Ureter (tissue), 1 donor: ENCODE measurements around the gene COL27A1. TPM values are rescaled to one million over a fixed set of nuclear protein-coding genes. Genes with fewer than 3 reads are reported as not detected.
"Not testable (repeated sequence)": the region's sequence is repeated elsewhere in the genome, so short reads cannot be mapped to it uniquely, and the experiment has no call there.

Source experiments
- DNase-seq: peaks from one replicate; pipeline ENCODE4 v3.0.0-alpha.2; 2020; ENCODE audit warnings: low spot score
- total RNA-seq: library from RNA; stranded (reverse); gene quantifications from one replicate; pipeline ENCODE4 v1.2.4, GENCODE V29; 2023
- donor health status: DM: yes; HTN: yes; CAD: no.

COL27A1 gene
- total RNA-seq, 1 donor from 2014 or later, result 59.2 TPM

GRCh38 chr9:114184071-114184470 lies 28.7 kb downstream of the COL27A1 start:
- DNase-seq, result no peak

GRCh38 chr9:114184866-114185265 lies 29.5 kb downstream of the COL27A1 start:
- DNase-seq, result no peak

- no peak for DNase-seq
Measured at GRCh38 chr9:114185570-114186490, 30.5 kb downstream of the COL27A1 start.

GRCh38 chr9:114186605-114187289 lies 31.4 kb downstream of the COL27A1 start:
- no peak for DNase-seq

GRCh38 chr9:114187827-114188226 lies 32.5 kb downstream of the COL27A1 start:
- DNase-seq, result no peak

GRCh38 chr9:114189823-114190562 lies 34.7 kb downstream of the COL27A1 start:
- no peak for DNase-seq

- DNase-seq, result no peak
Measured at GRCh38 chr9:114190563-114190905, 35.2 kb downstream of the COL27A1 start.

- DNase-seq, result not testable (repeated sequence)
Measured at GRCh38 chr9:114191402-114191801, 36.1 kb downstream of the COL27A1 start.

- DNase-seq, result no peak
Measured at GRCh38 chr9:114192539-114192938, 37.2 kb downstream of the COL27A1 start.

GRCh38 chr9:114193090-114193489 lies 37.8 kb downstream of the COL27A1 start:
- no peak for DNase-seq

GRCh38 chr9:114196117-114196516 lies 40.8 kb downstream of the COL27A1 start:
- DNase-seq, result no peak

- DNase-seq, result no peak
Measured at GRCh38 chr9:114196979-114197622, 41.8 kb downstream of the COL27A1 start.

GRCh38 chr9:114198249-114199040 lies 43.1 kb downstream of the COL27A1 start:
- DNase-seq, result no peak

- DNase-seq, result no peak
Measured at GRCh38 chr9:114200721-114201300, 45.5 kb downstream of the COL27A1 start.

GRCh38 chr9:114202396-114202795 lies 47.1 kb downstream of the COL27A1 start:
- no peak for DNase-seq

GRCh38 chr9:114202849-114203248 lies 47.5 kb downstream of the COL27A1 start:
- no peak for DNase-seq

- no peak for DNase-seq
Measured at GRCh38 chr9:114203410-114204140, 48.2 kb downstream of the COL27A1 start.

- DNase-seq, result no peak
Measured at GRCh38 chr9:114204265-114204664, 48.9 kb downstream of the COL27A1 start.

- no peak for DNase-seq
Measured at GRCh38 chr9:114205171-114206015, 50.1 kb downstream of the COL27A1 start.
